Kidney epithelial cell (primary cell): ENCODE measurements around the gene VWA1. TPM values are rescaled to one million over a fixed set of nuclear protein-coding genes. Genes with fewer than 3 reads are reported as not detected.

Experiments used
- DNase-seq: peaks from one replicate; pipeline ENCODE4 v3.0.0-alpha.2; 2010; ENCODE audit warnings: low read depth
- H3K27me3 ChIP-seq: 2 replicates; pipeline ENCODE4 v1.6.0; 2011; ENCODE audit warnings: low read length; ENCODE audit not compliant: control insufficient read depth, insufficient read depth
- H3K36me3 ChIP-seq: 2 replicates; pipeline ENCODE4 v1.5.1; 2011; ENCODE audit warnings: low read length; ENCODE audit not compliant: control insufficient read depth, insufficient read depth
- H3K4me3 ChIP-seq: 2 replicates; pipeline ENCODE4 v1.5.1; 2011; ENCODE audit warnings: low read depth, mild to moderate bottlenecking, control low read depth, low read length
- CTCF ChIP-seq: IDR thresholded peaks from 2 replicates; pipeline ENCODE4 v1.5.1; 2011; ENCODE audit warnings: mild to moderate bottlenecking, moderate library complexity, low read length, control low read depth, inconsistent platforms; ENCODE audit not compliant: insufficient read depth, poor library complexity, severe bottlenecking
- total RNA-seq: library from RNA; depleted of rRNA; stranded (reverse); fragments of >200 nt; gene quantifications from 2 replicates; pipeline ENCODE4 v1.2.3, GENCODE V29; 2015

The VWA1 gene
- total RNA-seq, 1 donor from 2014 or later = 27.6 TPM

GRCh38 chr1:1490633-1491230, 55.2 kb downstream of the VWA1 start:
- H3K27me3 ChIP-seq = no peaks in the 10 kb centered on the region
- no peaks in the 10 kb centered on the region for H3K36me3 ChIP-seq
- DNase-seq = no peak
- H3K4me3 ChIP-seq = no peak overlapping the region
- no peak for TF ChIP-seq CTCF

GRCh38 chr1:1491601-1492000, 56.1 kb downstream of the VWA1 start:
- no peak for TF ChIP-seq CTCF
- H3K27me3 ChIP-seq = no peaks in the 10 kb centered on the region
- DNase-seq = no peak
- no peak overlapping the region for H3K4me3 ChIP-seq
- no peaks in the 10 kb centered on the region for H3K36me3 ChIP-seq

Other genes starting within 250 kb of the VWA1 start
- gene TNFRSF18, start 229.1 kb upstream of the VWA1 start, total RNA-seq = 0.67 and 2.1 TPM in 2 replicates
- gene TNFRSF4, start 221.5 kb upstream of the VWA1 start, total RNA-seq = 0.25 and 3.6 TPM in 2 replicates
- 146 and 153 TPM in 2 replicates for gene SDF4, start 203.7 kb upstream of the VWA1 start, total RNA-seq
- 43.7 and 48.6 TPM in 2 replicates for gene B3GALT6, start 203.5 kb upstream of the VWA1 start, total RNA-seq
- gene C1QTNF12, start 189.0 kb upstream of the VWA1 start, total RNA-seq = 0.88 and 1.4 TPM in 2 replicates
- 65.1 and 78.0 TPM in 2 replicates for gene UBE2J2, start 161.8 kb upstream of the VWA1 start, total RNA-seq
- 0.46 and 0.62 TPM in 2 replicates for gene SCNN1D, start 155.3 kb upstream of the VWA1 start, total RNA-seq
- gene ACAP3, start 127.8 kb upstream of the VWA1 start, total RNA-seq = 37.9 and 43.1 TPM in 2 replicates
- 45.1 and 59.9 TPM in 2 replicates for gene PUSL1, start 127.1 kb upstream of the VWA1 start, total RNA-seq
- gene INTS11, start 111.0 kb upstream of the VWA1 start, total RNA-seq = 94.2 and 123 TPM in 2 replicates
- 44.3 and 59.5 TPM in 2 replicates for gene CPTP, start 110.9 kb upstream of the VWA1 start, total RNA-seq
- gene TAS1R3, start 104.4 kb upstream of the VWA1 start, total RNA-seq = 0.08 and 1.0 TPM in 2 replicates
- gene DVL1, start 86.3 kb upstream of the VWA1 start, total RNA-seq = 87.3 and 101 TPM in 2 replicates
- 106 and 165 TPM in 2 replicates for gene MXRA8, start 77.1 kb upstream of the VWA1 start, total RNA-seq
- 201 and 204 TPM in 2 replicates for gene AURKAIP1, start 60.5 kb upstream of the VWA1 start, total RNA-seq
- gene CCNL2, start 36.4 kb upstream of the VWA1 start, total RNA-seq = 134 and 136 TPM in 2 replicates
- 134 and 159 TPM in 2 replicates for gene MRPL20, start 28.4 kb upstream of the VWA1 start, total RNA-seq
- 1.4 and 1.6 TPM in 2 replicates for gene ANKRD65, start 14.4 kb upstream of the VWA1 start, total RNA-seq
- 0.38 and 0.75 TPM in 2 replicates for gene ATAD3C, start 14.0 kb downstream of the VWA1 start, total RNA-seq
- gene ATAD3B, start 36.1 kb downstream of the VWA1 start, total RNA-seq = 31.4 and 37.8 TPM in 2 replicates
- gene ATAD3A, start 76.5 kb downstream of the VWA1 start, total RNA-seq = 51.5 and 53.6 TPM in 2 replicates
- 2.8 and 3.9 TPM in 2 replicates for gene TMEM240, start 104.9 kb downstream of the VWA1 start, total RNA-seq
- 69.0 and 87.3 TPM in 2 replicates for gene SSU72, start 139.2 kb downstream of the VWA1 start, total RNA-seq
- gene FNDC10, start 164.4 kb downstream of the VWA1 start, total RNA-seq = 8.0 and 9.2 TPM in 2 replicates
- 55.5 and 56.8 TPM in 2 replicates for gene MIB2, start 179.8 kb downstream of the VWA1 start, total RNA-seq
- 4.9 and 6.5 TPM in 2 replicates for gene MMP23B, start 196.5 kb downstream of the VWA1 start, total RNA-seq
- 23.3 and 27.0 TPM in 2 replicates for gene CDK11B, start 223.3 kb downstream of the VWA1 start, total RNA-seq